GM23338 (cell line): ENCODE results near the gene SYT14. TPM values are rescaled to one million over a fixed set of nuclear protein-coding genes. Genes with fewer than 3 reads are reported as not detected.

Experiments used
- ATAC-seq: fragments of 200-7000 bp; cut with Tn5 transposase; 3 replicates; pipeline ENCODE4 v1.9.1; 2020
- DNase-seq: peaks from one replicate; pipeline ENCODE4 v3.0.0-alpha.2; 2015; ENCODE audit warnings: low spot score
- H2AFZ ChIP-seq: fragments of 200-600 bp; sonication (generic); 2 replicates; pipeline ENCODE4 v1.8.0; 2016; ENCODE audit warnings: antibody characterized with exemption, mild to moderate bottlenecking, moderate library complexity
- H3F3A ChIP-seq: fragments of 200-600 bp; sonication (generic); replicated peaks from 2 replicates; pipeline ENCODE4 v1.8.0; 2017; ENCODE audit warnings: antibody characterized with exemption, mixed run types, low read depth
- H3K27ac ChIP-seq: fragments of 200-600 bp; sonication (generic); 2 replicates; pipeline ENCODE4 v1.6.1; 2016; ENCODE audit warnings: low read depth
- H3K27me3 ChIP-seq: fragments of 200-600 bp; sonication (generic); 2 replicates; pipeline ENCODE4 v1.8.0; 2016; ENCODE audit warnings: mild to moderate bottlenecking, mixed run types, moderate library complexity; ENCODE audit not compliant: insufficient read depth
- H3K36me3 ChIP-seq: fragments of 200-600 bp; sonication (generic); 2 replicates; pipeline ENCODE4 v1.8.0; 2016; ENCODE audit warnings: mild to moderate bottlenecking; ENCODE audit not compliant: insufficient read depth
- H3K4me1 ChIP-seq: fragments of 200-600 bp; sonication (generic); 2 replicates; pipeline ENCODE4 v1.8.0; 2016; ENCODE audit warnings: mild to moderate bottlenecking, moderate library complexity; ENCODE audit not compliant: insufficient read depth
- H3K4me2 ChIP-seq: fragments of 200-600 bp; sonication (generic); 2 replicates; pipeline ENCODE4 v1.7.1; 2017; ENCODE audit warnings: mixed run types
- H3K4me3 ChIP-seq: fragments of 200-600 bp; sonication (generic); 2 replicates; pipeline ENCODE4 v1.6.1; 2016; ENCODE audit warnings: mixed run types
- H3K79me2 ChIP-seq: fragments of 200-600 bp; sonication (generic); replicated peaks from 2 replicates; pipeline ENCODE4 v1.8.0; 2017; ENCODE audit warnings: mild to moderate bottlenecking; ENCODE audit not compliant: insufficient read depth
- H3K9me2 ChIP-seq: fragments of 200-600 bp; sonication (generic); 2 replicates; pipeline ENCODE4 v1.8.0; 2017; ENCODE audit not compliant: insufficient read depth
- H4K20me1 ChIP-seq: fragments of 200-600 bp; sonication (generic); replicated peaks from 2 replicates; pipeline ENCODE4 v1.8.0; 2017; ENCODE audit warnings: mild to moderate bottlenecking; ENCODE audit not compliant: insufficient read depth
- H3K27ac Mint-ChIP-seq: 2 replicates; pipeline ENCODE4 v1.8.0; 2020; ENCODE audit warnings: inconsistent platforms, mild to moderate bottlenecking, moderate library complexity, mixed read lengths
- H3K27me3 Mint-ChIP-seq: 3 replicates; pipeline ENCODE4 v1.8.0; 2022; ENCODE audit warnings: low read depth, mild to moderate bottlenecking, moderate library complexity, mixed read lengths, inconsistent platforms; ENCODE audit not compliant: insufficient read depth, poor library complexity
- H3K36me3 Mint-ChIP-seq: 3 replicates; pipeline ENCODE4 v1.8.0; 2021; ENCODE audit warnings: low read depth, mild to moderate bottlenecking, inconsistent platforms, moderate library complexity, mixed read lengths
- H3K4me1 Mint-ChIP-seq: 3 replicates; pipeline ENCODE4 v1.8.0; 2020; ENCODE audit warnings: mild to moderate bottlenecking, inconsistent platforms, mixed read lengths
- H3K4me3 Mint-ChIP-seq: 3 replicates; pipeline ENCODE4 v1.8.0; 2021; ENCODE audit warnings: moderate library complexity, mild to moderate bottlenecking, inconsistent platforms, mixed read lengths
- H3K9me3 Mint-ChIP-seq: 3 replicates; pipeline ENCODE4 v1.8.0; 2020; ENCODE audit warnings: moderate library complexity, mild to moderate bottlenecking, inconsistent platforms, mixed read lengths
- CTCF ChIP-seq, 2 experiments: fragments of 200-600 bp in 1 of 2; sonication (generic) in 1 of 2; conservative IDR thresholded peaks; 2 replicates each; pipeline versions ENCODE4 v1.5.1 to v1.6.1; 2016 to 2017; ENCODE audit warnings: antibody characterized with exemption in 2 of 2, low read depth in 2 of 2, mild to moderate bottlenecking in 2 of 2, moderate library complexity in 1 of 2
- ETS1 ChIP-seq: IDR thresholded peaks from 2 replicates; pipeline ENCODE4 v1.6.1; 2016; ENCODE audit warnings: antibody characterized with exemption
- EZH2phosphoT487 ChIP-seq: fragments of 200-600 bp; sonication (generic); IDR thresholded peaks from one replicate; pipeline ENCODE4 v1.8.1; 2018; ENCODE audit warnings: antibody characterized with exemption; ENCODE audit not compliant: unreplicated experiment
- JUNB ChIP-seq: IDR thresholded peaks from one replicate; pipeline ENCODE4 v1.6.1; 2016; ENCODE audit warnings: antibody characterized with exemption; ENCODE audit not compliant: unreplicated experiment
- NANOG ChIP-seq: IDR thresholded peaks from 2 replicates; pipeline ENCODE4 v1.6.1; 2016; ENCODE audit warnings: antibody characterized with exemption, borderline replicate concordance
- POLR2AphosphoS5 ChIP-seq: IDR thresholded peaks from 2 replicates; pipeline ENCODE4 v1.6.1; 2016; ENCODE audit warnings: antibody characterized with exemption, low read depth
- STAT1 ChIP-seq: IDR thresholded peaks from one replicate; pipeline ENCODE4 v1.6.1; 2016; ENCODE audit warnings: antibody characterized with exemption; ENCODE audit not compliant: unreplicated experiment
- ZNF114 ChIP-seq: fragments of 250-450 bp; sonication (Bioruptor Pico); IDR thresholded peaks from 2 replicates; pipeline ENCODE4 v1.5.0; 2020; ENCODE audit warnings: mild to moderate bottlenecking, moderate library complexity
- ZNF331 ChIP-seq: fragments of 250-450 bp; sonication (Bioruptor Pico); IDR thresholded peaks from 2 replicates; pipeline ENCODE4 v1.5.0; 2020; ENCODE audit warnings: low read depth, mild to moderate bottlenecking, moderate library complexity
- ZNF462 ChIP-seq: fragments of 250-450 bp; sonication (Bioruptor Pico); IDR thresholded peaks from 2 replicates; pipeline ENCODE4 v1.5.0; 2020; ENCODE audit warnings: mild to moderate bottlenecking, moderate library complexity
- polyA plus RNA-seq: library from polyadenylated mRNA; unstranded; fragments of >200 nt; fragmentation: Nextera tagmentation; extraction: Ambion mirVana; gene quantifications from 2 replicates; pipeline ENCODE4 v1.2.1, GENCODE V29; 2016
- total RNA-seq: library from RNA; depleted of rRNA; stranded (reverse); fragments of >200 nt; shearing (Covaris generic); gene quantifications from 2 replicates; pipeline ENCODE4 v1.2.3, GENCODE V29; 2014

SYT14 gene
- total and polyA plus RNA-seq, 2 experiments from 2014 or later = 5.2 to 22.4 TPM

- Mint-ChIP-seq H3K9me3 (peaks cover 19% of the 10 kb centered on the region), H3K27me3 (peaks cover 7% of the 10 kb centered on the region), H3K27ac (no peak overlapping the region), H3K4me1 (peaks cover 17% of the 10 kb centered on the region; the same call in 2 of the 3 replicates), H3K4me3 (no peak overlapping the region), H3K36me3 (peaks cover 36% of the 10 kb centered on the region)
- H2AFZ ChIP-seq = no peak overlapping the region
- H3K27me3 ChIP-seq = no peaks in the 10 kb centered on the region
- H3F3A ChIP-seq = no peaks in the 10 kb centered on the region
- no peak overlapping the region for H3K27ac ChIP-seq
- H3K4me3 ChIP-seq = no peak overlapping the region
- H3K9me2 ChIP-seq = no peaks in the 10 kb centered on the region; the same call in 1 of the 2 replicates
- H3K36me3 ChIP-seq = no peaks in the 10 kb centered on the region; the same call in 1 of the 2 replicates
- TF ChIP-seq ETS1 = no peak
- TF ChIP-seq JUNB = no peak
- TF ChIP-seq STAT1 = no peak
- TF ChIP-seq POLR2AphosphoS5 = no peak
- no peak for TF ChIP-seq CTCF (conservative IDR thresholded peaks at IDR 0.05; ENCODE audit: low read depth in 2 of 2)
- TF ChIP-seq NANOG = no peak
- ATAC-seq = no peak
- peaks cover 14% of the 10 kb centered on the region for H3K4me1 ChIP-seq
- H3K79me2 ChIP-seq = peaks cover 35% of the 10 kb centered on the region
- H3K4me2 ChIP-seq = no peak overlapping the region
- DNase-seq = no peak
- H4K20me1 ChIP-seq = no peaks in the 10 kb centered on the region
Measured at GRCh38 chr1:209983953-209984352, 45.9 kb downstream of the SYT14 start.

- Mint-ChIP-seq H3K4me1 (peaks cover 19% of the 10 kb centered on the region; the same call in 2 of the 3 replicates), H3K4me3 (no peak overlapping the region), H3K9me3 (peaks cover 9% of the 10 kb centered on the region), H3K27ac (no peak overlapping the region), H3K36me3 (peaks cover 26% of the 10 kb centered on the region), H3K27me3 (peaks cover 3% of the 10 kb centered on the region)
- no peaks in the 10 kb centered on the region; the same call in 1 of the 2 replicates for H3K9me2 ChIP-seq
- H3K27ac ChIP-seq = no peak overlapping the region
- no peaks in the 10 kb centered on the region for H3F3A ChIP-seq
- H3K4me3 ChIP-seq = no peak overlapping the region
- no peak for DNase-seq
- no peak overlapping the region for H2AFZ ChIP-seq
- H3K4me1 ChIP-seq = peaks cover 17% of the 10 kb centered on the region
- no peaks in the 10 kb centered on the region for H4K20me1 ChIP-seq
- H3K27me3 ChIP-seq = no peaks in the 10 kb centered on the region
- no peak for ATAC-seq
- H3K79me2 ChIP-seq = peaks cover 29% of the 10 kb centered on the region
- no peaks in the 10 kb centered on the region for H3K36me3 ChIP-seq
- no peak overlapping the region for H3K4me2 ChIP-seq
- TF ChIP-seq JUNB = no peak
- no peak for TF ChIP-seq CTCF (conservative IDR thresholded peaks at IDR 0.05; ENCODE audit: low read depth in 2 of 2)
- no peak for TF ChIP-seq ZNF462 (CRISPR knock-in tag)
- TF ChIP-seq ZNF331 (CRISPR knock-in tag) = no peak
- no peak for TF ChIP-seq POLR2AphosphoS5
- TF ChIP-seq NANOG = no peak
- TF ChIP-seq STAT1 = no peak
- no peak for TF ChIP-seq EZH2phosphoT487
- TF ChIP-seq ZNF114 (CRISPR knock-in tag) = no peak
Measured at GRCh38 chr1:209985002-209985401, 47.0 kb downstream of the SYT14 start.
